OCI-LY3 (cell line): ENCODE results near the gene HMGB1.
"Not testable (repeated sequence)": the region's sequence is repeated elsewhere in the genome, so short reads cannot be mapped to it uniquely, and the experiment has no call there.

Experiments
- H2AFZ ChIP-seq: fragments of 200-600, 300-600 bp; shearing (Covaris generic); 2 replicates; pipeline ENCODE4 v1.6.0; 2014; ENCODE audit warnings: antibody characterized with exemption, low read depth, low read length
- H3K27ac ChIP-seq: fragments of 200-600, 300-600 bp; sonication (generic); 2 replicates; pipeline ENCODE4 v1.5.1; 2014; ENCODE audit warnings: mild to moderate bottlenecking, low read length, moderate library complexity, mixed read lengths
- H3K27me3 ChIP-seq: fragments of 200-600, 300-600 bp; sonication (generic); 2 replicates; pipeline ENCODE4 v1.6.1; 2014; ENCODE audit warnings: low read depth, low read length, mixed read lengths
- H3K36me3 ChIP-seq: fragments of 200-600, 300-600 bp; sonication (generic); replicated peaks from 2 replicates; pipeline ENCODE3; 2014; ENCODE audit warnings: low read depth, low read length, mixed read lengths
- H3K4me1 ChIP-seq: fragments of 300-600, 200-600 bp; sonication (generic); 2 replicates; pipeline ENCODE4 v1.6.1; 2014; ENCODE audit warnings: low read length, mixed read lengths
- H3K4me2 ChIP-seq: fragments of 200-600, 300-600 bp; sonication (generic); 2 replicates; pipeline ENCODE4 v1.6.1; 2014; ENCODE audit warnings: low read length, mixed read lengths
- H3K4me3 ChIP-seq: fragments of 300-600, 200-600 bp; sonication (generic); 2 replicates; pipeline ENCODE4 v1.5.1; 2014; ENCODE audit warnings: antibody characterized with exemption, mild to moderate bottlenecking, low read length, moderate library complexity
- H3K79me2 ChIP-seq: fragments of 300-600, 200-600 bp; shearing (Covaris generic); 2 replicates; pipeline ENCODE4 v1.6.1; 2014; ENCODE audit warnings: mild to moderate bottlenecking, low read length, mixed read lengths
- H3K9ac ChIP-seq: fragments of 300-600, 200-600 bp; shearing (Covaris generic); 2 replicates; pipeline ENCODE4 v1.6.0; 2014; ENCODE audit warnings: mild to moderate bottlenecking, low read length, moderate library complexity
- H3K9me3 ChIP-seq: fragments of 200-600, 300-600 bp; shearing (Covaris generic); 2 replicates; pipeline ENCODE4 v1.6.1; 2014; ENCODE audit warnings: low read length, mixed read lengths; ENCODE audit not compliant: insufficient read depth
- H4K20me1 ChIP-seq: fragments of 200-600, 300-600 bp; sonication (generic); 2 replicates; pipeline ENCODE4 v1.6.1; 2016; ENCODE audit warnings: low read length, mixed read lengths; ENCODE audit not compliant: insufficient read depth
- CTCF ChIP-seq: fragments of 200-600, 300-600 bp; sonication (generic); IDR thresholded peaks from 2 replicates; pipeline ENCODE4 v1.5.1; 2014; ENCODE audit warnings: antibody characterized with exemption, low read length, low read depth
- EZH2phosphoT487 ChIP-seq: fragments of 200-600 bp; shearing (Covaris generic); IDR thresholded peaks from 2 replicates; pipeline ENCODE4 v1.6.1; 2018; ENCODE audit warnings: antibody characterized with exemption, mixed run types, low read depth

HMGB1 gene

GRCh38 chr13:30457306-30457891, 8.3 kb downstream of the HMGB1 start:
- no peak overlapping the region for H3K27ac ChIP-seq
- no peak overlapping the region for H2AFZ ChIP-seq
- H3K9ac ChIP-seq, result no peak overlapping the region
- H3K4me2 ChIP-seq, result no peak overlapping the region
- TF ChIP-seq EZH2phosphoT487, result no peak
- TF ChIP-seq CTCF, result no peak
- no peak overlapping the region for H3K4me3 ChIP-seq
- peaks cover 18% of the 10 kb centered on the region for H3K4me1 ChIP-seq
- peaks cover 35% of the 10 kb centered on the region for H3K36me3 ChIP-seq
- H3K9me3 ChIP-seq, result no peaks in the 10 kb centered on the region
- H3K27me3 ChIP-seq, result no peaks in the 10 kb centered on the region
- peaks cover 11% of the 10 kb centered on the region; the same call in 1 of the 2 replicates for H3K79me2 ChIP-seq
- H4K20me1 ChIP-seq, result peaks cover 16% of the 10 kb centered on the region; the same call in 1 of the 2 replicates

- Histone ChIP-seq H3K27me3 (no peaks in the 10 kb centered on the region), H4K20me1 (0 out of 2 replicates have a peak, but pooled peaks cover 6% of the 10 kb centered on the region), H3K4me3 (no peak overlapping the region), H2AFZ (no peak overlapping the region), H3K4me1 (peaks cover 18% of the 10 kb centered on the region), H3K9me3 (no peaks in the 10 kb centered on the region), H3K27ac (peak overlapping the region; percentile 5; the same call in 1 of the 2 replicates), H3K9ac (no peak overlapping the region), H3K79me2 (no peaks in the 10 kb centered on the region), H3K36me3 (peaks cover 23% of the 10 kb centered on the region), H3K4me2 (no peak overlapping the region)
- TF ChIP-seq EZH2phosphoT487 (no peak), CTCF (no peak)
These were observed 9.4 kb downstream of the HMGB1 start for GRCh38 chr13:30456290-30456689.

GRCh38 chr13:30454991-30455390, 10.7 kb downstream of the HMGB1 start:
- Histone ChIP-seq H3K4me3 (no peak overlapping the region), H3K9ac (no peak overlapping the region), H4K20me1 (0 out of 2 replicates have a peak, but pooled peaks cover 6% of the 10 kb centered on the region), H2AFZ (no peak overlapping the region), H3K36me3 (peaks cover 23% of the 10 kb centered on the region), H3K27me3 (no peaks in the 10 kb centered on the region), H3K9me3 (no peaks in the 10 kb centered on the region), H3K4me1 (peaks cover 18% of the 10 kb centered on the region), H3K79me2 (no peaks in the 10 kb centered on the region), H3K27ac (no peak overlapping the region), H3K4me2 (no peak overlapping the region)
- TF ChIP-seq EZH2phosphoT487 (no peak), CTCF (no peak)

- Histone ChIP-seq H3K4me1 (peaks cover 18% of the 10 kb centered on the region), H3K9me3 (no peaks in the 10 kb centered on the region), H3K9ac (no peak overlapping the region), H3K27me3 (no peaks in the 10 kb centered on the region), H3K79me2 (no peaks in the 10 kb centered on the region), H3K4me2 (peak overlapping the region; percentile 22; the same call in 1 of the 2 replicates), H3K4me3 (no peak overlapping the region), H3K36me3 (peaks cover 13% of the 10 kb centered on the region), H2AFZ (no peak overlapping the region), H3K27ac (no peak overlapping the region), H4K20me1 (no peaks in the 10 kb centered on the region)
- TF ChIP-seq CTCF, result peak; percentile 28
- no peak for TF ChIP-seq EZH2phosphoT487
These were observed 12.0 kb downstream of the HMGB1 start for GRCh38 chr13:30453727-30454126.

DNA sequence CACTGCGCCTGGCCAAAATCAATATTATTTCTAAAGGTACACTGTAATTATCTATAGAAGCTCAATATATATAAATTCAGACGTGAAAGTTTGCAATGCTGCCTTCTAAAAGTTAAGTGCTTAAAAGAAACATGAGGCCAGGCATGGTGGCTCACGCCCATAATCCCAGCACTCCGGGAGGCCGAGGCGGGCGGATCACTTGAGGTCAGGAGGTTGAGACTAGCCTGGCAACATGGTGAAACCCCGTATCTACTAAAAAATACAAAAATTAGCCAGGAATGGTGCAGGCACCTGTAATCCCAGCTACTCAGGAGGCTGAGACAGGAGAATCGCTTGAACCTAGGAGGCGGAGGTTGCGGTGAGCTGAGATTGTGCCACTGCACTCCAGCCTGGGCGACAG, 14.3 kb downstream of the HMGB1 start:
- H2AFZ ChIP-seq, H3K27me3 ChIP-seq, H3K4me3 ChIP-seq, H3K4me2 ChIP-seq, H4K20me1 ChIP-seq, H3K36me3 ChIP-seq, H3K27ac ChIP-seq, H3K9me3 ChIP-seq, H3K79me2 ChIP-seq, H3K9ac ChIP-seq, H3K4me1 ChIP-seq: not testable (repeated sequence)
